Activated T-cell treated with anti-CD3 and anti-CD28 coated beads for 1 hour (primary cell): Measurements from ENCODE around the gene VCAM1.

Source experiments
- DNase-seq: peaks from one replicate; pipeline ENCODE4 v3.0.0-alpha.2; 2020; ENCODE audit warnings: low read depth

VCAM1 gene

GRCh38 chr1:100724281-100724680 is 4.7 kb downstream of the VCAM1 start:
- no peak for DNase-seq

- no peak for DNase-seq
Measured at GRCh38 chr1:100730130-100730529, 10.6 kb downstream of the VCAM1 start.

DNA sequence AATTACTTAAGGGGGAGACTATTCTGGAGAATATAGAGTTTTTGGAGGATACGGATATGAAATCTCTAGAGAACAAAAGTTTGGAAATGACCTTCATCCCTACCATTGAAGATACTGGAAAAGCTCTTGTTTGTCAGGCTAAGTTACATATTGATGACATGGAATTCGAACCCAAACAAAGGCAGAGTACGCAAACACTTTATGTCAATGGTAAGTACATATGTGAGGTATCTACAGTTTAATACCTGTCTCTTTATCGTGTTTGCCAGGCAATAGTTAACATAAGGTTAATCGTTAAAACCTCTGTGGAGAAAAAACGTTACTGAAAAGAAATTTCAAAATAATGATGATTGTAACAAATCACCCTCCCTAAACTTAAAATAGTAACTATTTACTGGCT is 11.8 kb downstream of the VCAM1 start:
- no peak for DNase-seq

DNA sequence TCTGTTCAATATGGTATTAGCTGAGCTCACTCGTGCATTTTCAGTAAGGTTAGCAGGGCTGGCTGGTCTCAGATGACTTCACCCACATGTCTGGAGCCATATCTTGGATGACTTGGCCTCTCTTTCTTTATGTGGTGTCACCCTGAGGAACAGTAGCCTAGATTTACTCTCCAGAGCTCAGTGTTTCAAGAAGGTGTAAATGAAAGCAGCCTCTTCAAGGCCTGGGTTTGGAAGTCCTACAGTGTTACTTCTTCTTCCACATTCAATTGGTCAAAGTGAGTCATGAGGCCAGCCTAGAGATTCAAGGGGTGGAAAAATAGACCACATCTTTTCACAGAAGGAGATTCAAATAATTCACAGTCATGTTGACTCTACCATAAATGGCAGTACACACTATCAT is 12.2 kb downstream of the VCAM1 start:
- DNase-seq: no peak

GRCh38 chr1:100734676-100735075 is 15.1 kb downstream of the VCAM1 start:
- no peak for DNase-seq

GRCh38 chr1:100735244-100735643 is 15.7 kb downstream of the VCAM1 start:
- DNase-seq: no peak

- no peak for DNase-seq
Measured at GRCh38 chr1:100736324-100736723, 16.8 kb downstream of the VCAM1 start.

GRCh38 chr1:100736746-100737145 is 17.2 kb downstream of the VCAM1 start:
- no peak for DNase-seq

- no peak for DNase-seq
Measured at GRCh38 chr1:100746542-100746932, 27.0 kb downstream of the VCAM1 start.

GRCh38 chr1:100747771-100748170 is 28.2 kb downstream of the VCAM1 start:
- DNase-seq: no peak

DNA sequence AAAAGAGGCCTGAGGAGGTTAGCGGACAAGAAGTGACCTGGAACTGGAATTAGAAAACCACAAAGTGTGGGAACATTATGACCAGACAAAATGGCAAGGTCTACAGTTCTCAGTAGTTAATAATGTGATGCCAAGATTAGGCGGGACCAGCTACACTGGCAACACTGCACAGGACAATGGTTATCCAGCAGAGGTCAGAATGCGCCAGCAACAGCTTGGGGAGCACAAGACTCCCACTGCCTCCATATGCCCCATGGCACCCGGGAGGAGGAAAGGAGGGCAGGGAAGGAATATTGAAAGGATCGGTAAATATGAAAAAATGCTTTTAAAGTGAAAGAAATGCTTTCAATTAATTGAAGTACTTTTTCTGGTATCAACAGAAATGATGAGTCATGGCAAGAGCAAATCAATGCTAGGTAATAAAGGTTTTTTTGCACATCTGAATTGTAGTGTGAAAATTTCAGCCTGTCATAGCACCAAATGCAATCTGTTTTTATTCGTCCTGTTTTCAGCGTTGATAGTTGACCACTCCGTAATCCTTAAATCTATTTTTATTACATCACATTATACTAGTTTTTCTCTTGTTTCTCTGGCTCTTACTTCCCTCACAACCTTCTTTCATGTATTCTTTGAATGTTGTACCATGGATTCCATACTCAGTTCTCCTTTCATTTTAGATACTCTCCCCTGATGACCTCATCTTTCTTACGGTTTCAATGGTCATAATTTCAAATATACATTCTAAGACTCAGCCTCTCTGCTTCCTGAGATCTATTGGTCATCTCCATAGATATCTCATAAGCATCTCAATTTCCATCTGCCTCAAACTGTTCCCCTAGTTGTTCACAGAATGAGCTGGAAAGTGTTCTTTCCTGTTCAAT is 30.7 kb downstream of the VCAM1 start:
- DNase-seq: no peak

- no peak for DNase-seq
Measured at GRCh38 chr1:100752791-100753190, 33.2 kb downstream of the VCAM1 start.

- no peak for DNase-seq
Measured at GRCh38 chr1:100757946-100758345, 38.4 kb downstream of the VCAM1 start.

GRCh38 chr1:100759188-100759587 is 39.6 kb downstream of the VCAM1 start:
- no peak for DNase-seq

- no peak for DNase-seq
Measured at GRCh38 chr1:100760511-100760910, 41.0 kb downstream of the VCAM1 start.

- no peak for DNase-seq
Measured at GRCh38 chr1:100762461-100762860, 42.9 kb downstream of the VCAM1 start.

DNA sequence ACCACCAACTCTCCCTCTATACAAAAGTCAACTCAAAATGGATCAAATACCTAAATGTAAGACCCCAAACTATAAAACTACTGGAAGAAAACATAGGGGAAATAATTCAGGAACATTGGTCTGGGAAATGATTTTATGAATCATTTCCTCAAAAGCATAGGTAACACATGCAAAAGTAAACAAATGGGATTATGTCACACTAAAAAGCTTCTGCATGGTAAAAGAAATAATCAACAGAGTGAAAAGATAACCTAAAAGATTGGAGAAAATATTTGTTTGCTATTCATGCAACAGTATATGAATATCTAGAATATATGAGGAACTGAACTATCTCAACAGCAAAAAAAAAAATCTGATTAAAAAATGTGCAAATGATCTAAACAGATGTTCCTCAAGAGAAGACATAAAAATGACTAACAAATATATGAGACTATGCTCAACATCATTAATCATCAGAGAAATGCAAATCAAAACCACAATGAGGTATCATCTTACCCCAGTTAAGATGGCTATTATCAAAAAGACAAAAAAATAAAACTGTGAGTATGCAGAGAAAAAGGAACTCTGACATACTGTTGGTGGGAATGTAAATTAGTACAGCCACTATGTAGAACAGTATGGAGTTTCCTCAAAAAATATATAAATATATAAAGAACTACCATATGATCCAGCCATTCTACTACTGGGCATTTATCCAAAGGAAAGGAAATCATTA is 47.8 kb downstream of the VCAM1 start:
- DNase-seq: no peak

DNA sequence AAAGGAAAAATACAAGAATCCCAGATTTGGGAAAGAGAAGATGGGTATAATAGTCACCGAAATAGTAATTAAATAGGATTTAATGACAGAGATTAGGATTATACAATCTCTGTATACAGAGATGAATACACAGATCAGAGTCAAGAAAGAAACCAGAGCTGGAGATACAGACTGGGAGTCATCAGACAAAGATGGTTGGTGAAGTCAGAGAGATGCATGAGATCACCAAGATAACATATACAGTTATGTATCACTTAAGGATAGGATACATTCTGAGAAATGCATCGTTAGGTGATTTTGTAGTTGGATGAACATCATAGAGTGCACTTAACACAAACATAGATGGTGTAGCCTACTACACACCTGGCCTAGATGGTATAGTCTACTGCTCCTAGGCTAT is 49.8 kb downstream of the VCAM1 start:
- no peak for DNase-seq

DNA sequence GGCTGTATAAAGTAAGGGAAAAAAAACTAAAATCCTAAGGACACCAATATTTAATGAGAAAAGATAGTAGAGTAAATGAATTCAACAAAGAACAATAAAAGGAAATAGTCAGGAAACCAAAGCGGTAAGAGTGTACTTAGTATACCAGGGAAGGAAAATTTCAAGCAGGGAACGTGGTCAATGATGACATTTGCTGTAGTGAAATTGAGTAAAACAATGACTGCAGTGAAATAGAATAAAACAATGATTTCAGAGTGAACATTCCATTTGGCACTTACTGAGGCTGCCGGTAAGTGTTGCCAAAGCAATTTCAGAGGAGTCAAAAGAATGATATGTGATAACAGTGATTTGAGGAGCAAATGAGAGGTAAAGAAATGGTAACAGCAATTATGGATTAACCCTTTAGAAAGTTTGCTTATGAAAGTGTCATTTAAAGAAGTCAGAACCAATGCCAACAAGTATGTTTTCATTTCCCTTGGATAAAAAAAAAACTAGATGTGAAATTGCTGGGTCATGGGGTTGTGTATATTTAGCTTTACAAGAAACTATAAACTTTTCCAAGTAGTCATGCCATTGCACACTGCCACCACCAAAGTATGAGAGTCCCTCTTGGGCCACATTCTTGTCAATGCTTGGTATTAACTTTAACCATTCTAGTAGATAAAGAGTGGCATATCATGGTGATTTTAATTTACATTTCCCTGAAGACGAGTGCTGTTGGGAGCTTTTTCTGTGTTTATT is 50.5 kb downstream of the VCAM1 start:
- DNase-seq: no peak

- no peak for DNase-seq
Measured at GRCh38 chr1:100773444-100773843, 53.9 kb downstream of the VCAM1 start.

- DNase-seq: no peak
Measured at GRCh38 chr1:100774370-100774769, 54.8 kb downstream of the VCAM1 start.

DNA sequence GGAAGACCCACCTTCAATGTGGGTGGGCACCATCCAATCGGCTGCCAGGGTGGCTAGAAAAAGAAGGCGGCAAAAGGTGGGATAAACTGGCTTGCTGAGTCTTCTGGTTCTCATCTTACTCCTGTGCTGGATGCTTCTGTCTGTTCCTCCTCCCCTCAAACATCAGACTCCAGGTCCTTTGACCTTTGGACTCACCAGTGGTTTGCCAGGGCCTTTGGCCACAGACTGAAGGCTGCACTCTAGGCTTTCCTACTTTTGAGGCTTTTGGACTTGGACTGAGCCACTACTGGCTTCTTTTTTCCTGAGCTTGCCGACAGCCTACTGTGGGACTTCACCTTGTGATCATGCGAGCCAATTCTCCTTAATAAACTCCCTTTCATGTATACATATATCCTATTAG is 55.9 kb downstream of the VCAM1 start:
- no peak for DNase-seq

- no peak for DNase-seq
Measured at GRCh38 chr1:100778748-100779147, 59.2 kb downstream of the VCAM1 start.
